ENCODE results near the gene REEP1. TPM values are rescaled to one million over a fixed set of nuclear protein-coding genes. Genes with fewer than 3 reads are reported as not detected.
A peak's percentile ranks its signal among the peaks of the same experiment; 100 is the strongest.

Gene REEP1
- total RNA-seq, 1 donor from 2014 or later, result 24.0 TPM

DNA sequence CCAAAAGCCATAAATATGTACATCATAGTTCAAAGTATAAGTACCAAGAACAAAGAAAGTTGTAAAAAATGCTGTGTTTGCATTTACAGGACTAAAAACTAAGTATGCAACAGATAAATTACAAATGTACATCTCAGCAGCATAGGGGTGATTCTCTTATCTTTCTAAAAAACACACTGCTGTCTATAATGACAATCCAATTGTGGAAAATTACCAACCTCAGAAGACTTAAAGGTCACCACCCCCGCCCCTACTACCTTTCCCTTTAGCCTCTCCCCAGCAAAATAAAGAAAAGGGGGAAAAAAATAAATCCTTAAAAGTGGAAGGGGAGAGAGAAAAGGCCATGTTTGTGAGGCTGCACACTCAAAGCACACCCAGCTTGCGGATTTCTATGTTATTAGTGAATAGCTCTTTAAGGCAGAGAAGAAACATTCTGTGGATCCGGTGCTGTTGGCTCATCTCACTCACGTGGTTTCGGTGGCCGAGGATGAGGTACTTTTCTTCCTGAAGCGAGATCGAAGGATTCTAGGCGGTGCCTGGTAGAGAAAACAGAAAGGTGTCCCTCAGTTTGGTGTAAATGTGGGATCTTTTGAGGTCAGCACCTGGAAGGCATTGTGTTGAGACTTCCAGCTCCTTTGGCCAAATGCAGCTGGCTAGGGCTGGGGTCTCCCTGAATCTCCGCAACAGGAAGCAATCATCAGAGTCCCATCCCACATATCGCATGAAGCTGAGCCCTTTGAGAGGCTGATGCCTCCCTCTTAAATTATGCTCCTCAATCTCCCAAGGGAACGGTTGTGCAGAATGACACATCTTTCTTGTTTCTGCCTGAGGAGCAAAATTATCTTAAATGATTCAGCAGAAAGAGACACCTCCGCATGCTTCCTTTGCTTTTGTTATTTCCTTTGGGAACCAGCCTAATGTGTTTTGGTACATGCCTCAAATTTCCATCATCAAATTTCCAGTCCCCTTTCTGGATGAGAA is 120.6 kb downstream of the REEP1 start:
- Histone ChIP-seq H3K9me3 (ENCODE audit: control insufficient read depth in 3 of 3, low read length in 3 of 3) (no peaks in the 10 kb centered on the region), H3K9ac (ENCODE audit: low read depth in 1 of 3, low read length in 3 of 3) (peak overlapping the region in 1 of 3 donors; percentile 10), H3K27ac (ENCODE audit: low read depth, low read length) (no peak overlapping the region), H3K4me1 (ENCODE audit: control insufficient read depth in 3 of 3, insufficient read depth in 3 of 3, low read length in 3 of 3) (peaks cover 5 to 9% (median 6%) of the 10 kb centered on the region in 3 donors), H3K27me3 (ENCODE audit: control insufficient read depth in 3 of 3, insufficient read depth in 3 of 3, low read length in 3 of 3) (no peaks in the 10 kb centered on the region), H3K36me3 (ENCODE audit: control insufficient read depth in 3 of 3, insufficient read depth in 3 of 3, low read length in 3 of 3) (peaks cover 7 to 22% (median 22%) of the 10 kb centered on the region in 3 donors), H3K4me3 (ENCODE audit: low read length in 3 of 3) (peak overlapping the region in 2 of 3 donors; percentile 7 to 30)

DNA sequence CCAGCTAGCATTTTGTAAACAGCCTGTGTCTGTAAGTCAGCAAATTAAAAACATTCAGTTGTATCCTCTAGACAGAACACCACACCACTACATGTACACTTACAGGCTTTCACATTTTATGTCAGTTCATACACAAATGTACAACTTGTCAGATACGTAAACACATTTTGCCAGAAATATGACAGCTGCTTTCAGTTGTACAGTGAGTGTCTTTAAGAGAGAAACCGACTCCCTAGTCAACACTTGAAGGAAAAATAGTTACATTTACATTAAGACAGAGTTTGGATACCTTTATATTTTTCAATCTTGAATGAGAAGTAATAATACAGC is 123.0 kb downstream of the REEP1 start:
- Histone ChIP-seq H3K4me3 (ENCODE audit: low read length in 3 of 3) (no peak overlapping the region), H3K9ac (ENCODE audit: low read depth in 1 of 3, low read length in 3 of 3) (no peak overlapping the region), H3K36me3 (ENCODE audit: control insufficient read depth in 3 of 3, insufficient read depth in 3 of 3, low read length in 3 of 3) (peaks cover 25 to 43% (median 42%) of the 10 kb centered on the region in 3 donors), H3K4me1 (ENCODE audit: control insufficient read depth in 3 of 3, insufficient read depth in 3 of 3, low read length in 3 of 3) (no peaks in the 10 kb centered on the region), H3K9me3 (ENCODE audit: control insufficient read depth in 3 of 3, low read length in 3 of 3) (no peaks in the 10 kb centered on the region), H3K27ac (ENCODE audit: low read depth, low read length) (no peak overlapping the region), H3K27me3 (ENCODE audit: control insufficient read depth in 3 of 3, insufficient read depth in 3 of 3, low read length in 3 of 3) (no peaks in the 10 kb centered on the region)

DNA sequence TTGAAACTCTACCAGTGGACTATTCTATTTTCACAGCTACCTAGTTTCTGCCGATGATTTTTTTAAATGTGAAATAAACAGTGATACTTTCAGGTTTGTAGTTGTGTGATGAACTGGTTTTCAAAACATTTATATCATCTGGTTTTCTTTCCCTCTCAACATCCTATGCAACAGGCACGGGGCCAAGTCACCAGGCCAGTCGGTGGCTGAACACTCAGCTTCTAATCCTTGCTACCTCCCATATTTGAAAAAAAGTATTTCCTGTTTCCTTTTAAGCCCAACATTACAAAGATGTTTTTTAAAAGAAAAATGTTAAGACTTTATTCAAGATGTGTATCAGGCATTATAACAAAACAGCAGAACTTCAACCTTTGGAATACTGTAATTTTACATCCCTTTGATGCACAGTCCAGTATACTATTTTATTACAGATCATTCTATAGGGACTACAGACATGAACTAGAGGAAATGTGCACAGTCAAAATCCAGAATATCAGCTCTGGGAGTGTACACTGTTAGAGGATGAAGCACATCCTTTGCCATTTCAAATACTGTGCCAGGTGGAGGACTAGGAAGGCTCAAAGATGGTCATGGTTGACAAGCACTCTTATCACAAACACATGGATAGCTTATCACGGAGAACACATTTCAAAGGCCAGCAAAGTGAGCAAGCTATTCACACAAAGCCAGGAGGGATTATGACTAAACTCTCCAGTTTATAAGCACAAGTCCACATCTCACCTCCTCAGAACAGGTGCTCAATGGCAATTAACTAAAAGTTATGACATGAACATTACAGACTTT is 123.5 kb downstream of the REEP1 start:
- no peak overlapping the region for H3K4me3 ChIP-seq (ENCODE audit: low read length in 3 of 3)
- H3K27me3 ChIP-seq (ENCODE audit: control insufficient read depth in 3 of 3, insufficient read depth in 3 of 3, low read length in 3 of 3), result no peaks in the 10 kb centered on the region
- no peaks in the 10 kb centered on the region for H3K9me3 ChIP-seq (ENCODE audit: control insufficient read depth in 3 of 3, low read length in 3 of 3)
- no peaks in the 10 kb centered on the region for H3K4me1 ChIP-seq (ENCODE audit: control insufficient read depth in 3 of 3, insufficient read depth in 3 of 3, low read length in 3 of 3)
- H3K27ac ChIP-seq (ENCODE audit: low read depth, low read length), result no peak overlapping the region
- peaks cover 26 to 48% (median 48%) of the 10 kb centered on the region in 3 donors for H3K36me3 ChIP-seq (ENCODE audit: control insufficient read depth in 3 of 3, insufficient read depth in 3 of 3, low read length in 3 of 3)
- no peak overlapping the region for H3K9ac ChIP-seq (ENCODE audit: low read depth in 1 of 3, low read length in 3 of 3)

DNA sequence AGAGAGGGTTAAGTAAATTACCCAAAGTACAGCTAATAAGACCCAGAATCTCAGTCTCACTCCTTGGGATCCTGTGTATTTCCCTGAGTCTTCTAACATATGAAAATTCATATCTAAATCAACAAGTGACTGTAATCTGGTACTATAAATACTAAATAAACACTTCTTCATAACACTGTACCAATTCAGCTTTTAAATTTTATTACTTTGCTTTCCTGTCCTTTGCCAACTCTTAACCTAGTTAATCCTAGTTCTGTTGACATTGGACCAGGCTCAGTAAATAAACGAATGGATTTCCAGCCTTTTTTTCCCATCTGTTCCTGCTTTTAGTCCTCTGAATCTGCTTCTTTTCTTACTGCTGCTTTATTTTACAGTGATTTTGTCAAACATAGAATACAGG is 124.4 kb downstream of the REEP1 start:
- Histone ChIP-seq H3K9me3 (ENCODE audit: control insufficient read depth in 3 of 3, low read length in 3 of 3) (no peaks in the 10 kb centered on the region), H3K36me3 (ENCODE audit: control insufficient read depth in 3 of 3, insufficient read depth in 3 of 3, low read length in 3 of 3) (peaks cover 29 to 57% (median 55%) of the 10 kb centered on the region in 3 donors), H3K27ac (ENCODE audit: low read depth, low read length) (no peak overlapping the region), H3K27me3 (ENCODE audit: control insufficient read depth in 3 of 3, insufficient read depth in 3 of 3, low read length in 3 of 3) (no peaks in the 10 kb centered on the region), H3K4me3 (ENCODE audit: low read length in 3 of 3) (no peak overlapping the region), H3K9ac (ENCODE audit: low read depth in 1 of 3, low read length in 3 of 3) (no peak overlapping the region), H3K4me1 (ENCODE audit: control insufficient read depth in 3 of 3, insufficient read depth in 3 of 3, low read length in 3 of 3) (no peaks in the 10 kb centered on the region)

DNA sequence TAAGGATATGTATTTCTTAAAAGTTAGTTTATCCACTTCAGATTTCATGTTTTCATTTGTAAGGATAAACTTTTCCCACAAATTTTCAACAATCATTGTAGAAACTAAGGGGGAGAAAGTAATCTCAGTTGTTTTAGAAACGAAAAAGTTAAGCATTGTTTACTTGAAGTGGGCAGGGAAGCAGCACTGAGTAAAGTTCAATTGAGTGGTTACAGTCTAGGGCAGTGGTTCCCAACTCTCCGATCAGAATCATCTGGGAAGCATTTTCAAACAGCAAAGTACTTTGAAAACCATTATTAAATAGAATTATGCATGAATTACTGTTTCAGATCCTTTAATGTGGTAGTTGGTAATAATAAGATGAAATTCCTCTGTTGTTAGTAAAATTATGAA is 125.6 kb downstream of the REEP1 start:
- H3K9ac ChIP-seq (ENCODE audit: low read depth in 1 of 3, low read length in 3 of 3), result no peak overlapping the region
- no peak overlapping the region for H3K4me3 ChIP-seq (ENCODE audit: low read length in 3 of 3)
- no peak overlapping the region for H3K27ac ChIP-seq (ENCODE audit: low read depth, low read length)
- no peaks in the 10 kb centered on the region for H3K4me1 ChIP-seq (ENCODE audit: control insufficient read depth in 3 of 3, insufficient read depth in 3 of 3, low read length in 3 of 3)
- no peaks in the 10 kb centered on the region for H3K9me3 ChIP-seq (ENCODE audit: control insufficient read depth in 3 of 3, low read length in 3 of 3)
- H3K27me3 ChIP-seq (ENCODE audit: control insufficient read depth in 3 of 3, insufficient read depth in 3 of 3, low read length in 3 of 3), result no peaks in the 10 kb centered on the region
- H3K36me3 ChIP-seq (ENCODE audit: control insufficient read depth in 3 of 3, insufficient read depth in 3 of 3, low read length in 3 of 3), result peaks cover 36 to 68% (median 67%) of the 10 kb centered on the region in 3 donors

DNA sequence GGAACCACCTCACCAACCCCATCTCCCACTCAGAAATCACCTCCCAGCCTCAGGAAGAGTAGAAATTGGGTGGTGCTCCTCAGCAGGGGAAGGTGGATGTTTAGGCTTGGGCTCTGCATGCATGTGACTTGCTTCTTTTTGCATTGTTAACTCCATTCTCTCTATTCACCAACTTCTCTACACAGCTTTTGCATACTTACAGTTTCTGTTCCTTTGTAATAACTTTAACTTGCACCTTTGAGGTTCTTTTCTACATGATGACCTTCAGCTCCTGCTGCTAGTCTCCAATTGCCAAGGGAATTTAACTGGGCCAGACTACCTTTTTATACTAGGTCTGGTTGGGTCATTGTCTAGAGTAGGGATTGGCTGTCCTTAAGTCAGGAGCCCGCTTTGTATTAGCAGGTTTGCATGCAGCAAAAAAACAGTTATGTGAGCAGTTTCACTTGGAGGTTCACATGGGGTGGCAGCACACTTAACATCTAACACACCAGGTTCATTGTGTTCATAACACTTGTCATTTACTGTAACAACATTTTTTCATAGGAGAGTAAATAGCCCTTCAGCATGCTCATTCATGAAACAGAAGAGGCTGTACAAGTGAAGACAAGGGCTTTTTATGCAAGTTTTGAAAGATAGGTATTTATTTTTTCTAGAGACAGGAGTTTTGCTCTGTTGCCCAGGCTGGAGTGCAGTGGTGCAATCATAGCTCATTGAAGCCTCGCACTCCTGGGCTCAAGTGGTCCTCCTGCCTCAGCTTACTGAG is 126.2 kb downstream of the REEP1 start:
- H3K9me3 ChIP-seq (ENCODE audit: control insufficient read depth in 3 of 3, low read length in 3 of 3), result no peaks in the 10 kb centered on the region
- H3K36me3 ChIP-seq (ENCODE audit: control insufficient read depth in 3 of 3, insufficient read depth in 3 of 3, low read length in 3 of 3), result peaks cover 41 to 74% (median 73%) of the 10 kb centered on the region in 3 donors
- H3K4me1 ChIP-seq (ENCODE audit: control insufficient read depth in 3 of 3, insufficient read depth in 3 of 3, low read length in 3 of 3), result no peaks in the 10 kb centered on the region
- H3K27me3 ChIP-seq (ENCODE audit: control insufficient read depth in 3 of 3, insufficient read depth in 3 of 3, low read length in 3 of 3), result no peaks in the 10 kb centered on the region
- no peak overlapping the region for H3K9ac ChIP-seq (ENCODE audit: low read depth in 1 of 3, low read length in 3 of 3)
- no peak overlapping the region for H3K27ac ChIP-seq (ENCODE audit: low read depth, low read length)
- no peak overlapping the region for H3K4me3 ChIP-seq (ENCODE audit: low read length in 3 of 3)

DNA sequence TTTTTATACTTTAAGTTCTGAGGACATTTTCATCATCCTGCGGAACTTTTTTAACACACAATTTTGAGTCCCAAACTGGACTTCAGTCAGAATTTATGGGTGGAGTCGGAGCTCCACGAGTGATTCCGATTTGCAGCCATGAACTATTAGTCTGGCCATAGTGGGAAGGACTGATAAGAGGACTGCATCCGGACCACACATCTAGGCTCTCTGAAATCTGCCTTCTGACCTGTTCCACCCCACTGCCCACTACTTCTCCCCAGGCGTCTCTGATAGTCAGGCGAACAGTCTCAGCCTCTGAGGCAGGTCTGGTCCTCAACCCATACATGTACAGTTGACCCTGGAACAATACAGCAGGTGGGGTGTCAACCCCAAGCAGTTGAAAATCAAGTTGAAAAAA is 133.0 kb downstream of the REEP1 start:
- Histone ChIP-seq H3K4me1 (ENCODE audit: control insufficient read depth in 3 of 3, insufficient read depth in 3 of 3, low read length in 3 of 3) (peaks cover 8 to 25% (median 24%) of the 10 kb centered on the region in 3 donors), H3K9me3 (ENCODE audit: control insufficient read depth in 3 of 3, low read length in 3 of 3) (no peaks in the 10 kb centered on the region), H3K4me3 (ENCODE audit: low read length in 3 of 3) (no peak overlapping the region), H3K9ac (ENCODE audit: low read depth in 1 of 3, low read length in 3 of 3) (no peak overlapping the region), H3K27me3 (ENCODE audit: control insufficient read depth in 3 of 3, insufficient read depth in 3 of 3, low read length in 3 of 3) (no peaks in the 10 kb centered on the region), H3K36me3 (ENCODE audit: control insufficient read depth in 3 of 3, insufficient read depth in 3 of 3, low read length in 3 of 3) (peaks cover 16 to 36% (median 31%) of the 10 kb centered on the region in 3 donors), H3K27ac (ENCODE audit: low read depth, low read length) (no peak overlapping the region)

DNA sequence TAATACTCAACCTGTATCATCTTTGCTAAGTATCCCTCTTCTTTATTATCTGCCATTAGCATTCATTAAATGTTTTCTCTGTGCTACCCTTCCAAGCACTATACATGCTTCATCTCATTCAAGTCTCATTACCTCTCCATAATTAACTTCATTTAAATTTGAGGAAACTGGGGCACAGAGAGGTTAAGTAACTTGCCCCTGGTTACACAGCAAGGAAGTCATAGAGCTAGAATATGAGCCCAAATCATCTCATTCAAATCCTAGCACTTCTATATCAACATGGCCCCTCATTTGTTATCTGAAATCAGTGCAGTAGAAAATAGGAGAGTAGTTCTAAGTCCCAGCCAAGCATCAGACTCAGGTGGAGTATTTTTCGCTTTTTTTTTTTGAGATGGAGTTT is 133.8 kb downstream of the REEP1 start:
- Histone ChIP-seq H3K4me1 (ENCODE audit: control insufficient read depth in 3 of 3, insufficient read depth in 3 of 3, low read length in 3 of 3) (peaks cover 8 to 27% (median 24%) of the 10 kb centered on the region in 3 donors), H3K4me3 (ENCODE audit: low read length in 3 of 3) (no peak overlapping the region), H3K9me3 (ENCODE audit: control insufficient read depth in 3 of 3, low read length in 3 of 3) (no peaks in the 10 kb centered on the region), H3K27me3 (ENCODE audit: control insufficient read depth in 3 of 3, insufficient read depth in 3 of 3, low read length in 3 of 3) (no peaks in the 10 kb centered on the region), H3K9ac (ENCODE audit: low read depth in 1 of 3, low read length in 3 of 3) (no peak overlapping the region), H3K36me3 (ENCODE audit: control insufficient read depth in 3 of 3, insufficient read depth in 3 of 3, low read length in 3 of 3) (peaks cover 15 to 28% (median 23%) of the 10 kb centered on the region in 3 donors), H3K27ac (ENCODE audit: low read depth, low read length) (no peak overlapping the region)

DNA sequence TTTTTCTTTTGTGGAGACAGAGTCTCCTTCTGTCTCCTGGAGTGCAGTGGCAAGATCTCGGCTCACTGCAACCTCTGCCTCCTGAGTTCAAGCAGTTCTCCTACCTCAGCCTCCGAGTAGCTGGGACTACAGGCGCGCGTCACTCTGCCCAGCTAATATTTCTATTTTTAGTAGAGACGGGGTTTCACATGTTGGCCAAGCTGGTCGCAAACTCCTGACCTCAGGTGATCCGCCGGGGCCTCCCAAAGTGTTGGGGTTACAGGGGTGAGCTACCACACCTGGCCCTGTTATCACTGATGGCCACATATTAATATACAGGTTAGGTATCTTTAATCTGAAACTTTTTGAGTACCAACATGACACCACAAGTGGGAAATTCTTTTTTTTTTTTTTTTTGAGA is 134.7 kb downstream of the REEP1 start:
- H3K27ac ChIP-seq (ENCODE audit: low read depth, low read length), result peak overlapping the region; percentile 55
- H3K4me3 ChIP-seq (ENCODE audit: low read length in 3 of 3), result no peak overlapping the region

More for the DNA sequence above, 134.7 kb downstream of the REEP1 start:
- peaks cover 8 to 27% (median 24%) of the 10 kb centered on the region in 3 donors for H3K4me1 ChIP-seq (ENCODE audit: control insufficient read depth in 3 of 3, insufficient read depth in 3 of 3, low read length in 3 of 3)
- H3K9me3 ChIP-seq (ENCODE audit: control insufficient read depth in 3 of 3, low read length in 3 of 3), result no peaks in the 10 kb centered on the region
- H3K36me3 ChIP-seq (ENCODE audit: control insufficient read depth in 3 of 3, insufficient read depth in 3 of 3, low read length in 3 of 3), result peaks cover 12 to 20% (median 15%) of the 10 kb centered on the region in 3 donors
- no peaks in the 10 kb centered on the region for H3K27me3 ChIP-seq (ENCODE audit: control insufficient read depth in 3 of 3, insufficient read depth in 3 of 3, low read length in 3 of 3)
- peak overlapping the region in 1 of 3 donors; percentile 8 for H3K9ac ChIP-seq (ENCODE audit: low read depth in 1 of 3, low read length in 3 of 3)
